IMR-90 (cell line): ENCODE data around the gene WASL. TPM values are rescaled to one million over a fixed set of nuclear protein-coding genes. Genes with fewer than 3 reads are reported as not detected.

Experiments
- ATAC-seq: fragments of 200-7000 bp; cut with Tn5 transposase; 2 replicates; pipeline ENCODE4 v1.9.1; 2020; ENCODE audit warnings: low read depth, mild to moderate bottlenecking, moderate library complexity
- BruUV-seq: library from RNA; stranded (reverse); fragments of 400-500 nt; replicated peaks from 2 replicates; lab custom pipeline; 2021; lab: Mats Ljungman, UMichigan
- CTCF ChIA-PET: fragments of 300-600 bp; formaldehyde crosslinking; extraction: SDS; loops from one replicate; lab custom pipeline; 2021; ENCODE audit warnings: antibody characterized with exemption; lab: Yijun Ruan, JAX
- POLR2A ChIA-PET: fragments of 300-600 bp; sonication (Branson Sonifier 250); formaldehyde crosslinking; loops from one replicate; lab custom pipeline; 2022; ENCODE audit warnings: antibody characterized with exemption; ENCODE audit not compliant: unreplicated experiment; lab: Charles Lee
- DNase-seq: peaks from one replicate; pipeline ENCODE4 v3.0.0; 2013
- H2AFZ ChIP-seq: replicated peaks from 2 replicates; pipeline ENCODE3; 2013; ENCODE audit warnings: low read length, mild to moderate bottlenecking; ENCODE audit not compliant: poor library complexity
- H2AK5ac ChIP-seq: 2 replicates; pipeline ENCODE4 v1.6.1; 2013; ENCODE audit warnings: low read depth, low read length, inconsistent platforms
- H2AK9ac ChIP-seq: replicated peaks from 2 replicates; pipeline ENCODE3; 2013; ENCODE audit warnings: mild to moderate bottlenecking, low read depth, low read length, moderate library complexity; ENCODE audit not compliant: poor library complexity
- H2BK120ac ChIP-seq: 2 replicates; pipeline ENCODE4 v1.6.1; 2013; ENCODE audit warnings: low read depth, low read length, inconsistent platforms
- H2BK15ac ChIP-seq: 3 replicates; pipeline ENCODE4 v1.6.1; 2013; ENCODE audit warnings: low read depth, low read length, inconsistent platforms
- H2BK20ac ChIP-seq: 2 replicates; pipeline ENCODE4 v1.6.1; 2013; ENCODE audit warnings: low read depth, mild to moderate bottlenecking, inconsistent platforms, low read length, moderate library complexity
- H2BK5ac ChIP-seq: 2 replicates; pipeline ENCODE4 v1.6.1; 2013; ENCODE audit warnings: mild to moderate bottlenecking, low read depth, low read length, inconsistent platforms; ENCODE audit not compliant: poor library complexity, severe bottlenecking
- H3K14ac ChIP-seq: replicated peaks from 2 replicates; pipeline ENCODE4 v1.6.1; 2013; ENCODE audit warnings: low read depth, low read length, inconsistent platforms
- H3K18ac ChIP-seq: 2 replicates; pipeline ENCODE4 v1.6.1; 2013; ENCODE audit warnings: low read depth, low read length, control low read depth
- H3K23ac ChIP-seq: 2 replicates; pipeline ENCODE4 v1.6.1; 2013; ENCODE audit warnings: low read depth, low read length, inconsistent platforms
- H3K27ac ChIP-seq: 2 replicates; pipeline ENCODE4 v1.5.1; 2013; ENCODE audit warnings: mild to moderate bottlenecking, control low read depth, low read length; ENCODE audit not compliant: insufficient read depth
- H3K27me3 ChIP-seq: 2 replicates; pipeline ENCODE4 v1.6.1; 2013; ENCODE audit warnings: low read length; ENCODE audit not compliant: control insufficient read depth, insufficient read depth
- H3K36me3 ChIP-seq: 2 replicates; pipeline ENCODE4 v1.6.1; 2013; ENCODE audit warnings: low read length, mixed read lengths; ENCODE audit not compliant: control insufficient read depth, insufficient read depth
- H3K4ac ChIP-seq: 2 replicates; pipeline ENCODE4 v1.6.1; 2013; ENCODE audit warnings: low read depth, low read length, inconsistent platforms
- H3K4me1 ChIP-seq: 2 replicates; pipeline ENCODE4 v1.6.1; 2013; ENCODE audit warnings: low read length, mixed read lengths; ENCODE audit not compliant: control insufficient read depth, insufficient read depth
- H3K4me2 ChIP-seq: 2 replicates; pipeline ENCODE4 v1.6.1; 2013; ENCODE audit warnings: low read depth, mild to moderate bottlenecking, control low read depth, low read length, moderate library complexity
- H3K4me3 ChIP-seq: 2 replicates; pipeline ENCODE4 v1.5.1; 2013; ENCODE audit warnings: low read depth, mild to moderate bottlenecking, control low read depth, low read length, moderate library complexity; ENCODE audit not compliant: insufficient read depth
- H3K56ac ChIP-seq: 2 replicates; pipeline ENCODE4 v1.6.1; 2013; ENCODE audit warnings: low read length, inconsistent platforms; ENCODE audit not compliant: insufficient read depth; ENCODE audit errors: extremely low read depth
- H3K79me1 ChIP-seq, 2 experiments: 2 replicates each; pipeline ENCODE4 v1.6.1; 2013; ENCODE audit warnings: low read length in 2 of 2, inconsistent platforms in 1 of 2, low read depth in 1 of 2
- H3K9ac ChIP-seq: 2 replicates; pipeline ENCODE4 v1.6.1; 2013; ENCODE audit warnings: low read depth, low read length, control low read depth
- H3K9me1 ChIP-seq: 2 replicates; pipeline ENCODE4 v1.6.1; 2013; ENCODE audit warnings: low read length, inconsistent platforms; ENCODE audit not compliant: insufficient read depth
- H3K9me3 ChIP-seq: 2 replicates; pipeline ENCODE4 v1.6.1; 2013; ENCODE audit warnings: low read length; ENCODE audit not compliant: control insufficient read depth, insufficient read depth
- H4K20me1 ChIP-seq: 2 replicates; pipeline ENCODE4 v1.6.1; 2013; ENCODE audit warnings: low read length, inconsistent platforms; ENCODE audit not compliant: insufficient read depth
- H4K5ac ChIP-seq: 2 replicates; pipeline ENCODE4 v1.6.1; 2013; ENCODE audit warnings: mild to moderate bottlenecking, low read depth, low read length, control low read depth
- H4K8ac ChIP-seq, 2 experiments: 2 replicates each; pipeline ENCODE4 v1.6.1; 2013; ENCODE audit warnings: low read depth in 2 of 2, low read length in 2 of 2, control low read depth in 1 of 2, inconsistent platforms in 1 of 2
- H4K91ac ChIP-seq: 2 replicates; pipeline ENCODE4 v1.6.1; 2013; ENCODE audit warnings: low read depth, low read length, inconsistent platforms; ENCODE audit not compliant: insufficient read depth
- BHLHE40 ChIP-seq: fragments of 150-350 bp; IDR thresholded peaks from 2 replicates; pipeline ENCODE4 v1.6.1; 2016; ENCODE audit warnings: mild to moderate bottlenecking, low read depth, low read length
- CEBPB ChIP-seq: IDR thresholded peaks from 2 replicates; pipeline ENCODE4 v1.6.1; 2012; ENCODE audit warnings: low read depth, low read length, improper control_type of control experiment
- CHD1 ChIP-seq: IDR thresholded peaks from 2 replicates; pipeline ENCODE4 v1.6.1; 2012; ENCODE audit warnings: low read depth, low read length, improper control_type of control experiment
- CTCF ChIP-seq: conservative IDR thresholded peaks from 2 replicates; pipeline ENCODE4 v1.5.1; 2012; ENCODE audit warnings: mild to moderate bottlenecking, low read depth, low read length, improper control_type of control experiment
- ELK1 ChIP-seq: fragments of 150-350 bp; IDR thresholded peaks from 2 replicates; pipeline ENCODE4 v1.6.1; 2016; ENCODE audit warnings: low read depth, mild to moderate bottlenecking, low read length, moderate library complexity, borderline replicate concordance
- FOS ChIP-seq: fragments of 150-350 bp; IDR thresholded peaks from 2 replicates; pipeline ENCODE4 v1.6.1; 2016; ENCODE audit warnings: low read depth, low read length
- MAFK ChIP-seq: IDR thresholded peaks from 2 replicates; pipeline ENCODE4 v1.6.1; 2012; ENCODE audit warnings: low read depth, low read length, improper control_type of control experiment
- MAZ ChIP-seq: IDR thresholded peaks from 2 replicates; pipeline ENCODE4 v1.6.1; 2012; ENCODE audit warnings: low read depth, mild to moderate bottlenecking, low read length, improper control_type of control experiment, moderate library complexity, borderline replicate concordance
- MXI1 ChIP-seq: IDR thresholded peaks from 2 replicates; pipeline ENCODE4 v1.6.1; 2012; ENCODE audit warnings: low read depth, mild to moderate bottlenecking, low read length, moderate library complexity, borderline replicate concordance
- NFE2L2 ChIP-seq: fragments of 150-350 bp; IDR thresholded peaks from 2 replicates; pipeline ENCODE4 v1.6.1; 2016; ENCODE audit warnings: low read depth, mild to moderate bottlenecking, low read length
- POLR2A ChIP-seq: IDR thresholded peaks from 2 replicates; pipeline ENCODE4 v1.6.1; 2012; ENCODE audit warnings: mild to moderate bottlenecking, low read depth, low read length
- RAD21 ChIP-seq: IDR thresholded peaks from 2 replicates; pipeline ENCODE4 v1.6.1; 2012; ENCODE audit warnings: low read length, improper control_type of control experiment
- RCOR1 ChIP-seq: IDR thresholded peaks from 2 replicates; pipeline ENCODE4 v1.6.1; 2012; ENCODE audit warnings: mild to moderate bottlenecking, low read length, improper control_type of control experiment; ENCODE audit not compliant: insufficient replicate concordance
- RFX5 ChIP-seq: IDR thresholded peaks from 2 replicates; pipeline ENCODE4 v1.8.0; 2012; ENCODE audit warnings: low read depth, mild to moderate bottlenecking, low read length, moderate library complexity
- SMC3 ChIP-seq: fragments of 150-350 bp; IDR thresholded peaks from 2 replicates; pipeline ENCODE4 v1.6.1; 2016; ENCODE audit warnings: low read depth, mild to moderate bottlenecking, antibody characterized with exemption, low read length, moderate library complexity
- USF2 ChIP-seq: fragments of 150-350 bp; IDR thresholded peaks from 2 replicates; pipeline ENCODE4 v1.6.1; 2017; ENCODE audit warnings: mild to moderate bottlenecking, antibody characterized with exemption, low read length, low read depth
- WGBS, 2 experiments: methylation state at CpG; one replicate each; pipeline versions ENCODE4 v1.1.5 to v1.1.7; 2013; ENCODE audit warnings: missing lambda C conversion rate in 2 of 2; ENCODE audit not compliant: insufficient read length in 1 of 2; ENCODE audit errors: extremely low coverage in 2 of 2; 5-methylcytosine and 5-hydroxymethylcytosine counted together
- dilution Hi-C: fragments of 300-500 bp; cut with HindIII; formaldehyde crosslinking; loops from one replicate; pipeline ENCODE4 v1.14.3; 2018; ENCODE audit warnings: low sequenced_read_pairs; ENCODE audit not compliant: unreplicated experiment
- in situ Hi-C: fragments of 300-500 bp; cut with MboI; formaldehyde crosslinking; loops from 3 replicates; pipeline ENCODE4 v1.14.3; 2019; ENCODE audit warnings: low sequenced_read_pairs, inconsistent platforms, mixed read lengths
- intact Hi-C: fragments of 100-400 bp; cut with micrococcal nuclease; formaldehyde crosslinking; loops from 2 replicates; pipeline ENCODE4 v1.10.0; 2022
- polyA plus RNA-seq, 3 experiments: library from polyadenylated mRNA; depleted of rRNA; stranded (reverse); fragments of >200 nt; gene quantifications; 2 replicates each; pipeline ENCODE4 v1.2.3, GENCODE V29; 2012; ENCODE audit warnings: low replicate concordance in 1 of 3
- total RNA-seq: library from RNA; depleted of rRNA; stranded (reverse); fragments of >200 nt; gene quantifications from 2 replicates; pipeline ENCODE4 v1.2.3, GENCODE V29; 2012

WASL gene
- total and polyA plus RNA-seq, 2 of the 4 experiments (the other 2 are of a cell fraction), result 2.3 to 7.9 TPM

GRCh38 chr7:123649964-123650363 lies 98.8 kb downstream of the WASL start:
- H2AFZ ChIP-seq, result no peak overlapping the region
- H2BK20ac ChIP-seq, result no peak overlapping the region
- in situ Hi-C loops (loop anchor here (25.0 kb wide), 1 partner anchor 212 kb away; no protein-coding TSS in a partner anchor), intact Hi-C loops (no loop called here), dilution Hi-C loops (no loop called here)
- no peak overlapping the region for H2AK5ac ChIP-seq
- H3K14ac ChIP-seq, result no peak overlapping the region
- POLR2A ChIA-PET, result no interaction called here
- H3K4me3 ChIP-seq, result no peak overlapping the region
- no peak overlapping the region for H2BK120ac ChIP-seq
- BruUV-seq, result no TSS peak
- TF ChIP-seq MAZ (no peak), ELK1 (no peak), CTCF (no peak), CHD1 (no peak), CEBPB (no peak), MXI1 (no peak), RFX5 (no peak), NFE2L2 (no peak), USF2 (no peak), POLR2A (no peak), RAD21 (no peak), SMC3 (no peak), MAFK (no peak), RCOR1 (no peak), BHLHE40 (no peak), FOS (no peak)
- H3K9me3 ChIP-seq, result no peaks in the 10 kb centered on the region
- H2AK9ac ChIP-seq, result no peak overlapping the region
- H2BK15ac ChIP-seq, result no peak overlapping the region
- H3K18ac ChIP-seq, result no peak overlapping the region
- H3K36me3 ChIP-seq, result no peaks in the 10 kb centered on the region
- no peak overlapping the region for H3K23ac ChIP-seq
- no peaks in the 10 kb centered on the region for H3K9me1 ChIP-seq
- no peak overlapping the region for H3K4ac ChIP-seq
- no peak overlapping the region for H3K9ac ChIP-seq
- H4K8ac ChIP-seq, result no peak overlapping the region
- no peaks in the 10 kb centered on the region for H3K79me1 ChIP-seq
- H3K4me1 ChIP-seq, result no peaks in the 10 kb centered on the region
- no peak overlapping the region for H4K5ac ChIP-seq
- no CpG with 5 or more reads among the region's 2 CpGs for WGBS, 2 experiments
- peaks cover 7% of the 10 kb centered on the region for H3K27me3 ChIP-seq
- DNase-seq (no peak), ATAC-seq (no peak)
- no peak overlapping the region for H3K27ac ChIP-seq
- H3K4me2 ChIP-seq, result no peak overlapping the region
- H4K20me1 ChIP-seq, result no peaks in the 10 kb centered on the region
- no peak overlapping the region for H3K56ac ChIP-seq
- no peak overlapping the region for H4K91ac ChIP-seq
- H2BK5ac ChIP-seq, result no peak overlapping the region
- CTCF ChIA-PET, result no interaction called here
